IMR-90 (cell line): ENCODE results near the gene TCF7L1. TPM values are rescaled to one million over a fixed set of nuclear protein-coding genes. Genes with fewer than 3 reads are reported as not detected.

Experiments
- ATAC-seq: fragments of 200-7000 bp; cut with Tn5 transposase; 2 replicates; pipeline ENCODE4 v1.9.1; 2020; ENCODE audit warnings: low read depth, mild to moderate bottlenecking, moderate library complexity
- BruUV-seq: library from RNA; stranded (reverse); fragments of 400-500 nt; replicated peaks from 2 replicates; lab custom pipeline; 2021; lab: Mats Ljungman, UMichigan
- CTCF ChIA-PET: fragments of 300-600 bp; formaldehyde crosslinking; extraction: SDS; loops from one replicate; lab custom pipeline; 2021; ENCODE audit warnings: antibody characterized with exemption; lab: Yijun Ruan, JAX
- POLR2A ChIA-PET: fragments of 300-600 bp; sonication (Branson Sonifier 250); formaldehyde crosslinking; loops from one replicate; lab custom pipeline; 2022; ENCODE audit warnings: antibody characterized with exemption; ENCODE audit not compliant: unreplicated experiment; lab: Charles Lee
- DNase-seq: peaks from one replicate; pipeline ENCODE4 v3.0.0; 2013
- H2AFZ ChIP-seq: replicated peaks from 2 replicates; pipeline ENCODE3; 2013; ENCODE audit warnings: low read length, mild to moderate bottlenecking; ENCODE audit not compliant: poor library complexity
- H2AK5ac ChIP-seq: 2 replicates; pipeline ENCODE4 v1.6.1; 2013; ENCODE audit warnings: low read depth, low read length, inconsistent platforms
- H2AK9ac ChIP-seq: replicated peaks from 2 replicates; pipeline ENCODE3; 2013; ENCODE audit warnings: mild to moderate bottlenecking, low read depth, low read length, moderate library complexity; ENCODE audit not compliant: poor library complexity
- H2BK120ac ChIP-seq: 2 replicates; pipeline ENCODE4 v1.6.1; 2013; ENCODE audit warnings: low read depth, low read length, inconsistent platforms
- H2BK15ac ChIP-seq: 3 replicates; pipeline ENCODE4 v1.6.1; 2013; ENCODE audit warnings: low read depth, low read length, inconsistent platforms
- H2BK20ac ChIP-seq: 2 replicates; pipeline ENCODE4 v1.6.1; 2013; ENCODE audit warnings: low read depth, mild to moderate bottlenecking, inconsistent platforms, low read length, moderate library complexity
- H2BK5ac ChIP-seq: 2 replicates; pipeline ENCODE4 v1.6.1; 2013; ENCODE audit warnings: mild to moderate bottlenecking, low read depth, low read length, inconsistent platforms; ENCODE audit not compliant: poor library complexity, severe bottlenecking
- H3K14ac ChIP-seq: replicated peaks from 2 replicates; pipeline ENCODE4 v1.6.1; 2013; ENCODE audit warnings: low read depth, low read length, inconsistent platforms
- H3K18ac ChIP-seq: 2 replicates; pipeline ENCODE4 v1.6.1; 2013; ENCODE audit warnings: low read depth, low read length, control low read depth
- H3K23ac ChIP-seq: 2 replicates; pipeline ENCODE4 v1.6.1; 2013; ENCODE audit warnings: low read depth, low read length, inconsistent platforms
- H3K27ac ChIP-seq: 2 replicates; pipeline ENCODE4 v1.5.1; 2013; ENCODE audit warnings: mild to moderate bottlenecking, control low read depth, low read length; ENCODE audit not compliant: insufficient read depth
- H3K27me3 ChIP-seq: 2 replicates; pipeline ENCODE4 v1.6.1; 2013; ENCODE audit warnings: low read length; ENCODE audit not compliant: control insufficient read depth, insufficient read depth
- H3K36me3 ChIP-seq: 2 replicates; pipeline ENCODE4 v1.6.1; 2013; ENCODE audit warnings: low read length, mixed read lengths; ENCODE audit not compliant: control insufficient read depth, insufficient read depth
- H3K4ac ChIP-seq: 2 replicates; pipeline ENCODE4 v1.6.1; 2013; ENCODE audit warnings: low read depth, low read length, inconsistent platforms
- H3K4me1 ChIP-seq: 2 replicates; pipeline ENCODE4 v1.6.1; 2013; ENCODE audit warnings: low read length, mixed read lengths; ENCODE audit not compliant: control insufficient read depth, insufficient read depth
- H3K4me2 ChIP-seq: 2 replicates; pipeline ENCODE4 v1.6.1; 2013; ENCODE audit warnings: low read depth, mild to moderate bottlenecking, control low read depth, low read length, moderate library complexity
- H3K4me3 ChIP-seq: 2 replicates; pipeline ENCODE4 v1.5.1; 2013; ENCODE audit warnings: low read depth, mild to moderate bottlenecking, control low read depth, low read length, moderate library complexity; ENCODE audit not compliant: insufficient read depth
- H3K56ac ChIP-seq: 2 replicates; pipeline ENCODE4 v1.6.1; 2013; ENCODE audit warnings: low read length, inconsistent platforms; ENCODE audit not compliant: insufficient read depth; ENCODE audit errors: extremely low read depth
- H3K79me1 ChIP-seq, 2 experiments: 2 replicates each; pipeline ENCODE4 v1.6.1; 2013; ENCODE audit warnings: low read length in 2 of 2, inconsistent platforms in 1 of 2, low read depth in 1 of 2
- H3K9ac ChIP-seq: 2 replicates; pipeline ENCODE4 v1.6.1; 2013; ENCODE audit warnings: low read depth, low read length, control low read depth
- H3K9me1 ChIP-seq: 2 replicates; pipeline ENCODE4 v1.6.1; 2013; ENCODE audit warnings: low read length, inconsistent platforms; ENCODE audit not compliant: insufficient read depth
- H3K9me3 ChIP-seq: 2 replicates; pipeline ENCODE4 v1.6.1; 2013; ENCODE audit warnings: low read length; ENCODE audit not compliant: control insufficient read depth, insufficient read depth
- H4K20me1 ChIP-seq: 2 replicates; pipeline ENCODE4 v1.6.1; 2013; ENCODE audit warnings: low read length, inconsistent platforms; ENCODE audit not compliant: insufficient read depth
- H4K5ac ChIP-seq: 2 replicates; pipeline ENCODE4 v1.6.1; 2013; ENCODE audit warnings: mild to moderate bottlenecking, low read depth, low read length, control low read depth
- H4K8ac ChIP-seq, 2 experiments: 2 replicates each; pipeline ENCODE4 v1.6.1; 2013; ENCODE audit warnings: low read depth in 2 of 2, low read length in 2 of 2, control low read depth in 1 of 2, inconsistent platforms in 1 of 2
- H4K91ac ChIP-seq: 2 replicates; pipeline ENCODE4 v1.6.1; 2013; ENCODE audit warnings: low read depth, low read length, inconsistent platforms; ENCODE audit not compliant: insufficient read depth
- BHLHE40 ChIP-seq: fragments of 150-350 bp; IDR thresholded peaks from 2 replicates; pipeline ENCODE4 v1.6.1; 2016; ENCODE audit warnings: mild to moderate bottlenecking, low read depth, low read length
- CEBPB ChIP-seq: IDR thresholded peaks from 2 replicates; pipeline ENCODE4 v1.6.1; 2012; ENCODE audit warnings: low read depth, low read length, improper control_type of control experiment
- CHD1 ChIP-seq: IDR thresholded peaks from 2 replicates; pipeline ENCODE4 v1.6.1; 2012; ENCODE audit warnings: low read depth, low read length, improper control_type of control experiment
- CTCF ChIP-seq: conservative IDR thresholded peaks from 2 replicates; pipeline ENCODE4 v1.5.1; 2012; ENCODE audit warnings: mild to moderate bottlenecking, low read depth, low read length, improper control_type of control experiment
- FOS ChIP-seq: fragments of 150-350 bp; IDR thresholded peaks from 2 replicates; pipeline ENCODE4 v1.6.1; 2016; ENCODE audit warnings: low read depth, low read length
- MAFK ChIP-seq: IDR thresholded peaks from 2 replicates; pipeline ENCODE4 v1.6.1; 2012; ENCODE audit warnings: low read depth, low read length, improper control_type of control experiment
- MAZ ChIP-seq: IDR thresholded peaks from 2 replicates; pipeline ENCODE4 v1.6.1; 2012; ENCODE audit warnings: low read depth, mild to moderate bottlenecking, low read length, improper control_type of control experiment, moderate library complexity, borderline replicate concordance
- MXI1 ChIP-seq: IDR thresholded peaks from 2 replicates; pipeline ENCODE4 v1.6.1; 2012; ENCODE audit warnings: low read depth, mild to moderate bottlenecking, low read length, moderate library complexity, borderline replicate concordance
- NFE2L2 ChIP-seq: fragments of 150-350 bp; IDR thresholded peaks from 2 replicates; pipeline ENCODE4 v1.6.1; 2016; ENCODE audit warnings: low read depth, mild to moderate bottlenecking, low read length
- POLR2A ChIP-seq: IDR thresholded peaks from 2 replicates; pipeline ENCODE4 v1.6.1; 2012; ENCODE audit warnings: mild to moderate bottlenecking, low read depth, low read length
- RAD21 ChIP-seq: IDR thresholded peaks from 2 replicates; pipeline ENCODE4 v1.6.1; 2012; ENCODE audit warnings: low read length, improper control_type of control experiment
- RCOR1 ChIP-seq: IDR thresholded peaks from 2 replicates; pipeline ENCODE4 v1.6.1; 2012; ENCODE audit warnings: mild to moderate bottlenecking, low read length, improper control_type of control experiment; ENCODE audit not compliant: insufficient replicate concordance
- RFX5 ChIP-seq: IDR thresholded peaks from 2 replicates; pipeline ENCODE4 v1.8.0; 2012; ENCODE audit warnings: low read depth, mild to moderate bottlenecking, low read length, moderate library complexity
- SMC3 ChIP-seq: fragments of 150-350 bp; IDR thresholded peaks from 2 replicates; pipeline ENCODE4 v1.6.1; 2016; ENCODE audit warnings: low read depth, mild to moderate bottlenecking, antibody characterized with exemption, low read length, moderate library complexity
- USF2 ChIP-seq: fragments of 150-350 bp; IDR thresholded peaks from 2 replicates; pipeline ENCODE4 v1.6.1; 2017; ENCODE audit warnings: mild to moderate bottlenecking, antibody characterized with exemption, low read length, low read depth
- WGBS, 2 experiments: methylation state at CpG; one replicate each; pipeline versions ENCODE4 v1.1.5 to v1.1.7; 2013; ENCODE audit warnings: missing lambda C conversion rate in 2 of 2; ENCODE audit not compliant: insufficient read length in 1 of 2; ENCODE audit errors: extremely low coverage in 2 of 2; 5-methylcytosine and 5-hydroxymethylcytosine counted together
- dilution Hi-C: fragments of 300-500 bp; cut with HindIII; formaldehyde crosslinking; loops from one replicate; pipeline ENCODE4 v1.14.3; 2018; ENCODE audit warnings: low sequenced_read_pairs; ENCODE audit not compliant: unreplicated experiment
- in situ Hi-C: fragments of 300-500 bp; cut with MboI; formaldehyde crosslinking; loops from 3 replicates; pipeline ENCODE4 v1.14.3; 2019; ENCODE audit warnings: low sequenced_read_pairs, inconsistent platforms, mixed read lengths
- intact Hi-C: fragments of 100-400 bp; cut with micrococcal nuclease; formaldehyde crosslinking; loops from 2 replicates; pipeline ENCODE4 v1.10.0; 2022
- polyA plus RNA-seq, 3 experiments: library from polyadenylated mRNA; depleted of rRNA; stranded (reverse); fragments of >200 nt; gene quantifications; 2 replicates each; pipeline ENCODE4 v1.2.3, GENCODE V29; 2012; ENCODE audit warnings: low replicate concordance in 1 of 3
- total RNA-seq: library from RNA; depleted of rRNA; stranded (reverse); fragments of >200 nt; gene quantifications from 2 replicates; pipeline ENCODE4 v1.2.3, GENCODE V29; 2012
- TF ChIP-seq, protein P1 (sequence below): fragments of 150-350 bp; IDR thresholded peaks from 2 replicates; pipeline ENCODE4 v1.6.1; 2016; ENCODE audit warnings: low read depth, mild to moderate bottlenecking, low read length, moderate library complexity, borderline replicate concordance

TCF7L1 gene
- total and polyA plus RNA-seq, 2 of the 4 experiments (the other 2 are of a cell fraction): 0.72 to 11.1 TPM

DNA sequence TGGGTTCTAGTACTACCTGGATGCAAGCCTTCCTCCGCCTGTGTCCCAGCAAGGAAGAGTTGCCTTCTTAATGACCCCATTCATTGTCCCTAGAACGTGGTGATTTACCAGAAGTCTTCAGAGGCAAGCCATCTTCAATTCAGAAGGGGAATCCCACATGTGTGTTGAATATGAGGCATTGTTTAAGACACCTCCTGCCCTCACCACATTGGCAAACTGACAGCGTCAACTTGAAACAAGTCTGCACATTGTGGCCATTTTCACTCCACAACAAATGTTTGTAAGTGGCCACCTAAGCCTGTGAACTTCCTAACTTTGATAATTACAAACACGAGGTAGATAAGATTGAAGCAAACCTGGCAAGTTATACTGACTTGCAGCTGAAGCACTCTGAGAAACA lies 83.7 kb downstream of the TCF7L1 start:
- Histone ChIP-seq H3K4ac (no peak overlapping the region), H3K36me3 (peaks cover 3% of the 10 kb centered on the region), H4K91ac (no peak overlapping the region), H3K27ac (no peak overlapping the region), H3K4me2 (no peak overlapping the region; the same call in 1 of the 2 replicates), H4K8ac (no peak overlapping the region), H3K79me1 (peaks cover 34 to 69% of the 10 kb centered on the region in 2 experiments), H2BK20ac (no peak overlapping the region), H3K14ac (0 out of 2 replicates have a peak overlapping the region, but pooled peaks have one; percentile 36), H2AFZ (no peak overlapping the region), H3K9me1 (peaks cover 24% of the 10 kb centered on the region), H4K5ac (no peak overlapping the region), H3K27me3 (no peaks in the 10 kb centered on the region), H3K56ac (no peak overlapping the region), H2BK15ac (no peak overlapping the region), H3K9ac (no peak overlapping the region), H2AK5ac (no peak overlapping the region; the same call in 1 of the 2 replicates), H4K20me1 (peaks cover 79% of the 10 kb centered on the region), H3K4me3 (no peak overlapping the region), H3K9me3 (no peaks in the 10 kb centered on the region), H3K23ac (0 out of 2 replicates have a peak overlapping the region, but pooled peaks have one; percentile 3), H2AK9ac (no peak overlapping the region), H2BK5ac (no peak overlapping the region), H3K4me1 (peaks cover 22% of the 10 kb centered on the region), H2BK120ac (no peak overlapping the region), H3K18ac (no peak overlapping the region; the same call in 1 of the 2 replicates)
- intact Hi-C loops: no loop called here
- POLR2A ChIA-PET: no interaction called here
- TF ChIP-seq POLR2A (no peak), USF2 (no peak), MXI1 (no peak), MAFK (no peak), RCOR1 (no peak), CEBPB (no peak), CHD1 (no peak), BHLHE40 (no peak), SMC3 (no peak), MAZ (no peak), FOS (no peak), RAD21 (no peak), NFE2L2 (no peak), RFX5 (no peak), CTCF (no peak)
- TF ChIP-seq, protein P1, sequence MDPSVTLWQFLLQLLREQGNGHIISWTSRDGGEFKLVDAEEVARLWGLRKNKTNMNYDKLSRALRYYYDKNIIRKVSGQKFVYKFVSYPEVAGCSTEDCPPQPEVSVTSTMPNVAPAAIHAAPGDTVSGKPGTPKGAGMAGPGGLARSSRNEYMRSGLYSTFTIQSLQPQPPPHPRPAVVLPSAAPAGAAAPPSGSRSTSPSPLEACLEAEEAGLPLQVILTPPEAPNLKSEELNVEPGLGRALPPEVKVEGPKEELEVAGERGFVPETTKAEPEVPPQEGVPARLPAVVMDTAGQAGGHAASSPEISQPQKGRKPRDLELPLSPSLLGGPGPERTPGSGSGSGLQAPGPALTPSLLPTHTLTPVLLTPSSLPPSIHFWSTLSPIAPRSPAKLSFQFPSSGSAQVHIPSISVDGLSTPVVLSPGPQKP: no peak
- no peak for ATAC-seq
- CTCF ChIA-PET: no interaction called here
- WGBS, 2 experiments: 100% methylated on average over 1 of the region's 4 CpGs; no CpG with 5 or more reads in 1 of the 2 experiments
- in situ Hi-C loops: no loop called here
- no TSS peak for BruUV-seq
- DNase-seq: no peak
- dilution Hi-C loops: no loop called here
